Brain microvascular endothelial cell (primary cell): ENCODE data around the gene ZFAND3.
"Not testable (repeated sequence)": the region's sequence is repeated elsewhere in the genome, so short reads cannot be mapped to it uniquely, and the experiment has no call there.

Source experiments
- DNase-seq: peaks from one replicate; pipeline ENCODE4 v3.0.0-alpha.2; 2020
- H3K27ac ChIP-seq: fragments of 250-450 bp; sonication (Bioruptor Pico); 2 replicates; pipeline ENCODE4 v1.5.1; 2020; ENCODE audit warnings: mild to moderate bottlenecking, moderate library complexity
- H3K27me3 ChIP-seq: fragments of 250-450 bp; sonication (Bioruptor Pico); replicated peaks from 2 replicates; pipeline ENCODE4 v1.5.1; 2020; ENCODE audit warnings: mild to moderate bottlenecking
- H3K36me3 ChIP-seq: fragments of 250-450 bp; sonication (Bioruptor Pico); replicated peaks from 2 replicates; pipeline ENCODE4 v1.5.1; 2020; ENCODE audit warnings: mild to moderate bottlenecking
- H3K4me3 ChIP-seq: 2 replicates; pipeline ENCODE4 v1.5.1; 2011; ENCODE audit warnings: low read depth, mild to moderate bottlenecking, control low read depth, low read length, moderate library complexity
- in situ Hi-C: cut with HindIII; loops from 2 replicates; pipeline ENCODE4 v1.10.0; 2017; ENCODE audit warnings: low sequenced_read_pairs, low pct_ligation_motif_present
- TF ChIP-seq, protein P1 (sequence below): IDR thresholded peaks from 2 replicates; pipeline ENCODE4 v1.5.1; 2011; ENCODE audit warnings: low read depth, mild to moderate bottlenecking, moderate library complexity, low read length, control low read depth, inconsistent platforms; ENCODE audit errors: missing control alignments

ZFAND3 gene

DNA sequence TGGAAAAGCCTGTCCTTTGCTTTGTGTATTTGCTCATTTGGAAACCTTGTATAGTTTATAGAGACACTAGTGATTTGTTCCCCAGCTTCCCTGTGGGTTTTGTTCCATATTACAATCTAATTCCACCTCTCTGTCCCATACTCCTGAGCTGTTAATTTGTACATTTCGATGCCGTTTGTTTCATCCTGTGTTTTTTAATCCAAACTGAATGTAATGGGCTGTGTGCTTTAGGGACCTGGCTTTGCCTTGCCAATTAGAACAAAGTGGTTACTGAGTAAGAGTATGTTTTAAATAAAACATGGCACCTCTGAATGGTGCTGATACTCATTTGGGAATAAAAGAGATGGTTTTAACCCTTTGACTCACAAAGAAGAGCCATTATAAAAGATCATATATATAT is 122.3 kb downstream of the ZFAND3 start:
- no peak for DNase-seq
- Histone ChIP-seq H3K27ac (no peak overlapping the region), H3K27me3 (no peaks in the 10 kb centered on the region), H3K4me3 (no peak overlapping the region), H3K36me3 (no peaks in the 10 kb centered on the region)
- in situ Hi-C loops, result no loop called here
- TF ChIP-seq, protein P1, sequence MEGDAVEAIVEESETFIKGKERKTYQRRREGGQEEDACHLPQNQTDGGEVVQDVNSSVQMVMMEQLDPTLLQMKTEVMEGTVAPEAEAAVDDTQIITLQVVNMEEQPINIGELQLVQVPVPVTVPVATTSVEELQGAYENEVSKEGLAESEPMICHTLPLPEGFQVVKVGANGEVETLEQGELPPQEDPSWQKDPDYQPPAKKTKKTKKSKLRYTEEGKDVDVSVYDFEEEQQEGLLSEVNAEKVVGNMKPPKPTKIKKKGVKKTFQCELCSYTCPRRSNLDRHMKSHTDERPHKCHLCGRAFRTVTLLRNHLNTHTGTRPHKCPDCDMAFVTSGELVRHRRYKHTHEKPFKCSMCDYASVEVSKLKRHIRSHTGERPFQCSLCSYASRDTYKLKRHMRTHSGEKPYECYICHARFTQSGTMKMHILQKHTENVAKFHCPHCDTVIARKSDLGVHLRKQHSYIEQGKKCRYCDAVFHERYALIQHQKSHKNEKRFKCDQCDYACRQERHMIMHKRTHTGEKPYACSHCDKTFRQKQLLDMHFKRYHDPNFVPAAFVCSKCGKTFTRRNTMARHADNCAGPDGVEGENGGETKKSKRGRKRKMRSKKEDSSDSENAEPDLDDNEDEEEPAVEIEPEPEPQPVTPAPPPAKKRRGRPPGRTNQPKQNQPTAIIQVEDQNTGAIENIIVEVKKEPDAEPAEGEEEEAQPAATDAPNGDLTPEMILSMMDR, result no peak

- in situ Hi-C loops, result no loop called here
- no peak for DNase-seq
- Histone ChIP-seq H3K27ac (no peak overlapping the region), H3K27me3 (no peaks in the 10 kb centered on the region), H3K4me3 (no peak overlapping the region), H3K36me3 (no peaks in the 10 kb centered on the region)
- TF ChIP-seq, protein P1, result no peak
These were observed 123.3 kb downstream of the ZFAND3 start for GRCh38 chr6:37942606-37943376.

DNA sequence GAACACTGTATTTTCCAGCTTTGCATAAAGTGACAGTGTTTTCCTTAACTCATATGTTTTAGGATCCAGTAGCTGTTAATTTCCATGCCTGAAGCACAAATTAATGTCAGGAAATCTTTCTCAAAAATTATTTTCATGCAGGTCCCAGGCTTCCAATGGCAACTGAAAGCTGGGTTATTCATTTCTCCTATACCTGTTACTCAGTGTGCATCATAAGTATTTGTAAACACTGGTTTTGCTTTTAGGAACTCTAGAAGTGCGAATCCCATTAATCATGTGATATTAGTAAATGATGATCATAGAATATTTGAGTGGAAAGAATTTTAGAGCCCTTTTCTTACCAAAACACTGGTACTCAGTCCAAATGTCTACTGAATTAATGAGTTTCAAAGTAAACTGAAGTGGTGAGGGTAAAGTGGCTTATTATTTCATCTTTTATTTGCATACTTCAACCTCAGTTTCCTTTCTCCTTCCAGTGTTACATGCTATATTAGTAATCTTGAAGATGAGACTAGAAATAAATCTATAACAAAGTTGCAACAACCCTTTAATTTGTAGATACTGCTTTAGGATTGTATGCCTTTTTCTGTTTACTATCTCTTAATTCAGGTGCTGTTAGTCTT is 124.0 kb downstream of the ZFAND3 start:
- TF ChIP-seq, protein P1, result no peak
- Histone ChIP-seq H3K36me3 (no peaks in the 10 kb centered on the region), H3K4me3 (no peak overlapping the region), H3K27me3 (no peaks in the 10 kb centered on the region), H3K27ac (no peak overlapping the region)
- in situ Hi-C loops, result no loop called here
- no peak for DNase-seq

DNA sequence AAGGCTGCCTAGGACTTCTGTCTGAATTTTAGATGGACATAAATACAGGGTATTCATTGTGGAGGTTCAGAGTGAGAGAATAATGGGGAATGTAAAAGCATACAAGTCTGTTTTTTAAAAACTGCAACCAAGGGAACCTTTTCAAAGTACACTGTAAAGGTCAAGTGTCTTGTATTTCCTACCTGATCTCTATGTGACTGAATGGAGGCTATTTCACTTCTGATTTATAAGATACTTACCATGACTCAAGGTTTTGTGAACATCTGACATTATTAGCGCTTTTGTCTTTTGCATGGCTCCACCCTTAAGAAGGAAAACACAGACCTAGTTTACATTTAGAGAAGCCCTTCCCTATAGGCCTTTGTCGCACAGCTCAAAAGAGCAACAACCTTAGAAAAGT is 126.5 kb downstream of the ZFAND3 start:
- no peak overlapping the region for H3K27ac ChIP-seq
- no peaks in the 10 kb centered on the region for H3K27me3 ChIP-seq
- no peaks in the 10 kb centered on the region for H3K36me3 ChIP-seq
- no peak for DNase-seq
- in situ Hi-C loops, result no loop called here
- TF ChIP-seq, protein P1, result no peak
- no peak overlapping the region for H3K4me3 ChIP-seq

DNA sequence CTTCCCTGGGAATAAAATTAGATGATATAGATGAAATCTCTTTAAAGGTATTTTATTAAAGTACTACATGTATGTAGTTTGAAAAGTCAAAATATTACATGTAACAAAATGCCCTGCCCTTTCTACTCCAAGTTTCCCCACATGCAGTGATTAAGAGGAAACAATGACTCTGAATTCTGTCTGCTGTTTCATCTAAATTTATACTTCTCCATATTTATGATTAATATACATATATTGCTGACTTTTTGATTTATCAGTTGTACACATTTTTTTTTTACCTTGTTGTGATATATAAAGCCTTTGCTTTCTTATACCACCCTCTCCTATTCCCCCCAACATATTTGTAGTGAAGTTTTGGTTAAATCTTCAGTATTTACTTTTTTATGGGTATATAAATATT is 127.9 kb downstream of the ZFAND3 start:
- H3K36me3 ChIP-seq, result no peaks in the 10 kb centered on the region
- TF ChIP-seq, protein P1, result no peak
- in situ Hi-C loops, result no loop called here
- no peak overlapping the region for H3K4me3 ChIP-seq
- DNase-seq, result no peak
- no peak overlapping the region for H3K27ac ChIP-seq
- no peaks in the 10 kb centered on the region for H3K27me3 ChIP-seq

GRCh38 chr6:37948584-37948983 is 129.1 kb downstream of the ZFAND3 start:
- H3K36me3 ChIP-seq, DNase-seq, H3K27ac ChIP-seq, H3K4me3 ChIP-seq, H3K27me3 ChIP-seq, in situ Hi-C loops: not testable (repeated sequence)
